Neural cell (in vitro differentiated cells): Measurements from ENCODE around the gene TNFRSF6B. TPM values are rescaled to one million over a fixed set of nuclear protein-coding genes. Genes with fewer than 3 reads are reported as not detected.
A peak's percentile ranks its signal among the peaks of the same experiment; 100 is the strongest.

Experiments used
- H2AFZ ChIP-seq: fragments of 200-600, 300-800 bp; sonication (generic), shearing (Covaris generic); 2 replicates; pipeline ENCODE4 v1.6.0; 2014; ENCODE audit warnings: low read depth, mild to moderate bottlenecking, antibody characterized with exemption, low read length, moderate library complexity
- H3F3A ChIP-seq: fragments of 200-600 bp; shearing (Covaris generic); 2 replicates; pipeline ENCODE4 v1.6.1; 2016; ENCODE audit warnings: mild to moderate bottlenecking, moderate library complexity, mixed read lengths, antibody characterized with exemption, low read length; ENCODE audit not compliant: insufficient read depth, poor library complexity, severe bottlenecking
- H3K27ac ChIP-seq: fragments of 200-600, 300-800 bp; sonication (generic), shearing (Covaris generic); 2 replicates; pipeline ENCODE4 v1.5.1; 2014; ENCODE audit warnings: mild to moderate bottlenecking, low read length, moderate library complexity
- H3K27me3 ChIP-seq: fragments of 300-800, 200-600 bp; sonication (generic), shearing (Covaris generic); 2 replicates; pipeline ENCODE4 v1.6.0; 2014; ENCODE audit warnings: mild to moderate bottlenecking, low read depth, low read length, moderate library complexity; ENCODE audit not compliant: insufficient read depth
- H3K36me3 ChIP-seq: fragments of 300-800, 200-600 bp; sonication (generic), shearing (Covaris generic); 2 replicates; pipeline ENCODE4 v1.5.1; 2014; ENCODE audit warnings: mild to moderate bottlenecking, antibody characterized with exemption, low read length, moderate library complexity; ENCODE audit not compliant: insufficient read depth
- H3K4me2 ChIP-seq: fragments of 300-800, 200-600 bp; sonication (generic), shearing (Covaris generic); 2 replicates; pipeline ENCODE4 v1.6.0; 2014; ENCODE audit warnings: mild to moderate bottlenecking, low read length
- H3K4me3 ChIP-seq: fragments of 300-800, 200-600 bp; sonication (generic), shearing (Covaris generic); 2 replicates; pipeline ENCODE4 v1.5.1; 2014; ENCODE audit warnings: mild to moderate bottlenecking, low read length, moderate library complexity
- H3K79me2 ChIP-seq: fragments of 200-600 bp; shearing (Covaris generic); replicated peaks from 2 replicates; pipeline ENCODE4 v1.6.0; 2014; ENCODE audit warnings: mild to moderate bottlenecking, low read length, moderate library complexity; ENCODE audit not compliant: insufficient read depth
- H3K9ac ChIP-seq: fragments of 300-800, 200-600 bp; sonication (generic), shearing (Covaris generic); 2 replicates; pipeline ENCODE4 v1.6.1; 2016; ENCODE audit warnings: mild to moderate bottlenecking, low read length, mixed read lengths
- H3K9me2 ChIP-seq: fragments of 200-600 bp; shearing (Covaris generic); 2 replicates; pipeline ENCODE4 v1.6.1; 2016; ENCODE audit warnings: mild to moderate bottlenecking, low read length, mixed read lengths; ENCODE audit not compliant: insufficient read depth
- H3K9me3 ChIP-seq: fragments of 200-600, 300-800 bp; sonication (generic), shearing (Covaris generic); 2 replicates; pipeline ENCODE4 v1.6.1; 2016; ENCODE audit warnings: mild to moderate bottlenecking, mixed run types, low read length, moderate library complexity, mixed read lengths
- H4K20me1 ChIP-seq: fragments of 200-600 bp; shearing (Covaris generic); 2 replicates; pipeline ENCODE4 v1.6.1; 2016; ENCODE audit warnings: mild to moderate bottlenecking, mixed run types; ENCODE audit not compliant: insufficient read depth
- EP300 ChIP-seq: fragments of 450-650 bp; conservative IDR thresholded peaks from 2 replicates; pipeline ENCODE4 v1.6.1; 2014; ENCODE audit warnings: antibody characterized with exemption, mild to moderate bottlenecking, moderate library complexity; ENCODE audit not compliant: poor library complexity, severe bottlenecking
- EZH2 ChIP-seq: fragments of 200-600, 300-800 bp; shearing (Covaris generic), sonication (generic); IDR thresholded peaks from 2 replicates; pipeline ENCODE4 v1.6.1; 2014; ENCODE audit warnings: antibody characterized with exemption, low read length, borderline replicate concordance, mild to moderate bottlenecking; ENCODE audit not compliant: insufficient read depth, poor library complexity, severe bottlenecking
- MXI1 ChIP-seq: fragments of 450-650 bp; conservative IDR thresholded peaks from 2 replicates; pipeline ENCODE4 v1.6.1; 2014; ENCODE audit warnings: antibody characterized with exemption, mild to moderate bottlenecking; ENCODE audit not compliant: poor library complexity, severe bottlenecking
- POLR2AphosphoS5 ChIP-seq: IDR thresholded peaks from 2 replicates; pipeline ENCODE4 v1.6.1; 2012
- RAD21 ChIP-seq: fragments of 450-650 bp; conservative IDR thresholded peaks from 2 replicates; pipeline ENCODE4 v1.6.1; 2014; ENCODE audit warnings: antibody characterized with exemption, mild to moderate bottlenecking, moderate library complexity
- SMC3 ChIP-seq: fragments of 450-650 bp; conservative IDR thresholded peaks from 2 replicates; pipeline ENCODE4 v1.6.1; 2014; ENCODE audit warnings: antibody characterized with exemption, mild to moderate bottlenecking, moderate library complexity; ENCODE audit not compliant: poor library complexity
- TAF1 ChIP-seq: IDR thresholded peaks from 2 replicates; pipeline ENCODE4 v1.6.1; 2012; ENCODE audit warnings: low read depth
- polyA plus RNA-seq: library from polyadenylated mRNA; depleted of rRNA; stranded (reverse); fragments of >200 nt; gene quantifications from 2 replicates; pipeline ENCODE4 v1.2.3, GENCODE V29; 2014
- TF ChIP-seq, protein P1 (sequence below): IDR thresholded peaks from 2 replicates; pipeline ENCODE4 v1.6.1; 2012; ENCODE audit warnings: borderline replicate concordance
- TF ChIP-seq, protein P2 (sequence below): fragments of 450-650 bp; IDR thresholded peaks from 2 replicates; pipeline ENCODE4 v1.5.1; 2014; ENCODE audit warnings: antibody characterized with exemption, mild to moderate bottlenecking, moderate library complexity; ENCODE audit not compliant: poor library complexity, severe bottlenecking

The TNFRSF6B gene
- polyA plus RNA-seq, 1 donor from 2014 or later = 9.4 TPM

- no peaks in the 10 kb centered on the region for H3K9me3 ChIP-seq
- peak overlapping the region; percentile 12 for H3K27ac ChIP-seq
- no peaks in the 10 kb centered on the region for H3K79me2 ChIP-seq
- no peaks in the 10 kb centered on the region for H3F3A ChIP-seq
- H4K20me1 ChIP-seq = no peaks in the 10 kb centered on the region
- no peaks in the 10 kb centered on the region for H3K9me2 ChIP-seq
- H3K9ac ChIP-seq = peak overlapping the region; percentile 50
- H3K4me2 ChIP-seq = no peak overlapping the region
- no peak overlapping the region for H2AFZ ChIP-seq
- no peak for TF ChIP-seq MXI1
- TF ChIP-seq, protein P1, sequence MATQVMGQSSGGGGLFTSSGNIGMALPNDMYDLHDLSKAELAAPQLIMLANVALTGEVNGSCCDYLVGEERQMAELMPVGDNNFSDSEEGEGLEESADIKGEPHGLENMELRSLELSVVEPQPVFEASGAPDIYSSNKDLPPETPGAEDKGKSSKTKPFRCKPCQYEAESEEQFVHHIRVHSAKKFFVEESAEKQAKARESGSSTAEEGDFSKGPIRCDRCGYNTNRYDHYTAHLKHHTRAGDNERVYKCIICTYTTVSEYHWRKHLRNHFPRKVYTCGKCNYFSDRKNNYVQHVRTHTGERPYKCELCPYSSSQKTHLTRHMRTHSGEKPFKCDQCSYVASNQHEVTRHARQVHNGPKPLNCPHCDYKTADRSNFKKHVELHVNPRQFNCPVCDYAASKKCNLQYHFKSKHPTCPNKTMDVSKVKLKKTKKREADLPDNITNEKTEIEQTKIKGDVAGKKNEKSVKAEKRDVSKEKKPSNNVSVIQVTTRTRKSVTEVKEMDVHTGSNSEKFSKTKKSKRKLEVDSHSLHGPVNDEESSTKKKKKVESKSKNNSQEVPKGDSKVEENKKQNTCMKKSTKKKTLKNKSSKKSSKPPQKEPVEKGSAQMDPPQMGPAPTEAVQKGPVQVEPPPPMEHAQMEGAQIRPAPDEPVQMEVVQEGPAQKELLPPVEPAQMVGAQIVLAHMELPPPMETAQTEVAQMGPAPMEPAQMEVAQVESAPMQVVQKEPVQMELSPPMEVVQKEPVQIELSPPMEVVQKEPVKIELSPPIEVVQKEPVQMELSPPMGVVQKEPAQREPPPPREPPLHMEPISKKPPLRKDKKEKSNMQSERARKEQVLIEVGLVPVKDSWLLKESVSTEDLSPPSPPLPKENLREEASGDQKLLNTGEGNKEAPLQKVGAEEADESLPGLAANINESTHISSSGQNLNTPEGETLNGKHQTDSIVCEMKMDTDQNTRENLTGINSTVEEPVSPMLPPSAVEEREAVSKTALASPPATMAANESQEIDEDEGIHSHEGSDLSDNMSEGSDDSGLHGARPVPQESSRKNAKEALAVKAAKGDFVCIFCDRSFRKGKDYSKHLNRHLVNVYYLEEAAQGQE = no peak
- TF ChIP-seq TAF1 = no peak
- no peak for TF ChIP-seq POLR2AphosphoS5
- TF ChIP-seq, protein P2, sequence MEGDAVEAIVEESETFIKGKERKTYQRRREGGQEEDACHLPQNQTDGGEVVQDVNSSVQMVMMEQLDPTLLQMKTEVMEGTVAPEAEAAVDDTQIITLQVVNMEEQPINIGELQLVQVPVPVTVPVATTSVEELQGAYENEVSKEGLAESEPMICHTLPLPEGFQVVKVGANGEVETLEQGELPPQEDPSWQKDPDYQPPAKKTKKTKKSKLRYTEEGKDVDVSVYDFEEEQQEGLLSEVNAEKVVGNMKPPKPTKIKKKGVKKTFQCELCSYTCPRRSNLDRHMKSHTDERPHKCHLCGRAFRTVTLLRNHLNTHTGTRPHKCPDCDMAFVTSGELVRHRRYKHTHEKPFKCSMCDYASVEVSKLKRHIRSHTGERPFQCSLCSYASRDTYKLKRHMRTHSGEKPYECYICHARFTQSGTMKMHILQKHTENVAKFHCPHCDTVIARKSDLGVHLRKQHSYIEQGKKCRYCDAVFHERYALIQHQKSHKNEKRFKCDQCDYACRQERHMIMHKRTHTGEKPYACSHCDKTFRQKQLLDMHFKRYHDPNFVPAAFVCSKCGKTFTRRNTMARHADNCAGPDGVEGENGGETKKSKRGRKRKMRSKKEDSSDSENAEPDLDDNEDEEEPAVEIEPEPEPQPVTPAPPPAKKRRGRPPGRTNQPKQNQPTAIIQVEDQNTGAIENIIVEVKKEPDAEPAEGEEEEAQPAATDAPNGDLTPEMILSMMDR = no peak
- no peak for TF ChIP-seq SMC3
- no peak for TF ChIP-seq EZH2
- no peak for TF ChIP-seq RAD21
- no peak for TF ChIP-seq EP300
- no peaks in the 10 kb centered on the region for H3K36me3 ChIP-seq
- H3K4me3 ChIP-seq = peak overlapping the region; percentile 56
- H3K27me3 ChIP-seq = no peaks in the 10 kb centered on the region
Observed at GRCh38 chr20:63738687-63739129, 42.3 kb downstream of the TNFRSF6B start.

DNA sequence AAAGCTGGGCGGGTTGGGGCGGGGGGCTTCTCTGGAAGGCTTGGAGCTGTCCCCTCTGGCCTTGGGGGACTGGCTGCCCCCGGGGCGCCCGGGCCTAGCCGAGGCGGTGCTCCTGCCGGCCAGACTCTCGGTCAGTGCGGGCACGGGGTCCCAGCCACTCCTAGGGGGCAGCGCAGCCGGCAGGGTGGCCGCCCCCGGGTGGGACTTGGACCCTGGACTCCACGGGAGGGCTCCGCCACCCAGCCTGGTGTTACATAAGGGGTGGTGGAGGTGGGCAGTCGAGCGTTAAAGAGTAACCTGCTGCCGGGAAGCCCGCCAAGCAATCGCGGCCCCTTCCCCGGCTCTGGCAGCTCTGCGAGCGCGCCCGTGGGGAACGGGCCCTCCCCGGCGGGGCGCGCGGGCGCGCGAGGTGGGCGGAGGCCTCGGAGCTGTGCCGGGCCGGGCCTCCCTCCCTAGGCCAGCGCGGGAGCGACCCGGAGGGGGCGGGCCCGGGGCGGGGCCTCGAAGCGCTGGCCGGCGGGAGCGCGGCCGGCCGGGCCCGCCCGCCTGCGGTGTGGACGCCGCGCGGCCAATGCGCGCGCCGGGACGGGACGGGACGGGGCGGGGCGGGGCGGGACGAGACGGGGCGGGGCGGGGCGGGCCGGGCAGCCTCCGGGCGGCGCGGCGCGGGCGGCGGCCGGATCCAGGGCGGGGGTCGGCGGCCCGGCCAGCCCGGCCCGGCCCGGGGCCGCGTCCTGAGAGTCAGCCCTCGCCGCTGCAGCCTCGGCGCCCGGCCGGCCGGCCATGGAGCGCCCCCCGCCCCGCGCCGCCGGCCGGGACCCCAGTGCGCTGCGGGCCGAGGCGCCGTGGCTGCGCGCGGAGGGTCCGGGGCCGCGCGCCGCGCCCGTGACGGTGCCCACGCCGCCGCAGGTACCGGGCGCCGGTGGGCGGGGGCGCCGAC lies 42.9 kb downstream of the TNFRSF6B start, which contains the start of gene SLC2A4RG:
Gene SLC2A4RG, plus strand, starts transcription at position 647 of the 940 bp plus-strand sequence. Its CDS starts 137 bp downstream, at position 784.
- H3K4me3 ChIP-seq = peak within 1 kb of the TSS; percentile 84
- peak within 1 kb of the TSS; percentile 47 for H3K27ac ChIP-seq
- TF ChIP-seq, protein P1 = no peak
- TF ChIP-seq RAD21 (no peak), POLR2AphosphoS5 (no peak), EP300 (no peak), SMC3 (no peak), EZH2 (no peak), MXI1 (no peak), TAF1 (no peak)
- TF ChIP-seq, protein P2 = no peak
- H3K36me3 ChIP-seq = no peaks in the 10 kb centered on the region
- H3K27me3 ChIP-seq = no peaks in the 10 kb centered on the region
- H3K79me2 ChIP-seq = no peaks in the 10 kb centered on the region
- no peaks in the 10 kb centered on the region for H3K9me3 ChIP-seq
- peak within 1 kb of the TSS; percentile 70 for H3K4me2 ChIP-seq
- no peaks in the 10 kb centered on the region for H3K9me2 ChIP-seq
- no peaks in the 10 kb centered on the region for H3F3A ChIP-seq
- H2AFZ ChIP-seq = no peak within 1 kb of the TSS
- no peaks in the 10 kb centered on the region for H4K20me1 ChIP-seq
- H3K9ac ChIP-seq = peak within 1 kb of the TSS; percentile 76
